GM21423 (cell line): ENCODE measurements around the gene BABAM2.
"Not testable (repeated sequence)": the region's sequence is repeated elsewhere in the genome, so short reads cannot be mapped to it uniquely, and the experiment has no call there.

Source experiments
- ATAC-seq: cut with Tn5 transposase; IDR thresholded peaks from one replicate; pipeline ENCODE4 v1.9.1; 2021; ENCODE audit warnings: mild to moderate bottlenecking, moderate library complexity; ENCODE audit not compliant: unreplicated experiment

Gene BABAM2

GRCh38 chr2:28101123-28101522, 210.6 kb downstream of the BABAM2 start:
- no peak for ATAC-seq

- no peak for ATAC-seq
These were observed 211.4 kb downstream of the BABAM2 start for GRCh38 chr2:28101892-28102291.

GRCh38 chr2:28102455-28102874, 211.9 kb downstream of the BABAM2 start:
- ATAC-seq = no peak

- no peak for ATAC-seq
These were observed 213.1 kb downstream of the BABAM2 start for GRCh38 chr2:28103611-28104010.

- no peak for ATAC-seq
These were observed 217.6 kb downstream of the BABAM2 start for GRCh38 chr2:28108143-28108542.

DNA sequence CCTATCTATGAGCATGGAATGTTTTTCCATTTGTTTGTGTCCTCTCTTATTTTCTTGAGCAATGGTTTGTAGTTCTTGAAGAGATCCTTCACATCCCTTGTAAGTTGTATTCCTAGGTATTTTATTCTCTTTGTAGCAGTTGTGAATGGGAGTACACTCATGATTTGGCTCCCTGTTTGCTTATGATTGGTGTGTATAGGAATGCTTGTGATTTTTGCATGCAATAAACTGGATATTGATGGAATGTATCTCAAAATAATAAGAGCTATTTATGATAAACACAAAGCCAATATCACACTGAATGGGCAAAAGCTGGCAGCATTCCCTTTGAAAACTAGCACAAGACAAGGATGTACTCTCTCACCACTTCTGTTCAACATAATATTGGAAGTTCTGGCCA, 223.2 kb downstream of the BABAM2 start:
- ATAC-seq = not testable (repeated sequence)

- no peak for ATAC-seq
These were observed 226.6 kb downstream of the BABAM2 start for GRCh38 chr2:28117104-28117596.

- ATAC-seq = no peak
These were observed 229.1 kb downstream of the BABAM2 start for GRCh38 chr2:28119631-28120030.

- ATAC-seq = no peak
These were observed 237.9 kb downstream of the BABAM2 start for GRCh38 chr2:28128281-28128950.

GRCh38 chr2:28129955-28130695, 239.6 kb downstream of the BABAM2 start:
- ATAC-seq = no peak

- ATAC-seq = no peak
These were observed 243.2 kb downstream of the BABAM2 start for GRCh38 chr2:28133778-28134177.

DNA sequence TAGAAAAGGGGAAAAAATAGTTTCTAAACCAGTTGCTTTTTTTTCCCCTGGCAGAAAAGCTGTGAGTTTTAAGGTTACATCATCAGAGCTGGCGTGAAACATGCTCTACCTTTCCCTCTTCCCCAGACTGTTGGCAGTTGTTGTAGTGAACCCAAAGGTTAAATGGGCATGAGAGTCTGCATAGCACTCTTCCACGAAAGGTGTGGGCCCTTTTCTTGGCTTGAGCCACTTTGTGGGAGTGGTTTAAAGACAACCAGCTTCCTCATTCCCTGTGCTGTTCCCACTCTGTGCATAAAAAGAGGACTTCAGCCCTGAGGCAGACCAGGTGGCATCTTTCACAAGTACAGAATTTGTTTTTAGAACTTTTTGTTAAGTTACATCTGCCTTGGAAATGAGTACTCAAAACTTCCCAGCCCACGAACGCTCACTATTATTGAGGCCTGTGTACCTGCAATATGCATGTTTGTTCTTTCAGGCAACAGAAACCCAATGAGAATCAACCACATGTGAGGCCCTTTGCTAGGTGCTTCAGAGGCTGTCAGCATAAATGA, 243.8 kb downstream of the BABAM2 start:
- ATAC-seq = no peak

DNA sequence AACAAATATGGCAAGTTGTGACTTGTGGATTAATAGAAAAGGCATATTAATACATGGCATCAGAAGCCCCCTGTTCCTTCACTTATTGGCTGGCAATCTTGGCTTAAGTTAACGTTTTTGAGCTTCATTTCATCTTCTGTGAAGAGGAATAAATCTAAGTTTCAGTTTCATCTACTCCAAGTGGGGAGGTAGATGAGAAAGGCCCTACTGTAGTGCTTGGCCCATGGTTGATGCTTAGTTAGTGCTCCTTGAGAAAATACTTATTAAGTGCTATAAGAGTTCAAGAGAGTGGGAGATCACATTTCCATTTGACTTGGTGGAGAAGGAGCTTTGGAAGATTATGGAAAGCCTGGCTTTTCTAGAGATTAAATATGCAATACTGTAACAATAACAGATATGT, 244.3 kb downstream of the BABAM2 start:
- ATAC-seq = no peak

DNA sequence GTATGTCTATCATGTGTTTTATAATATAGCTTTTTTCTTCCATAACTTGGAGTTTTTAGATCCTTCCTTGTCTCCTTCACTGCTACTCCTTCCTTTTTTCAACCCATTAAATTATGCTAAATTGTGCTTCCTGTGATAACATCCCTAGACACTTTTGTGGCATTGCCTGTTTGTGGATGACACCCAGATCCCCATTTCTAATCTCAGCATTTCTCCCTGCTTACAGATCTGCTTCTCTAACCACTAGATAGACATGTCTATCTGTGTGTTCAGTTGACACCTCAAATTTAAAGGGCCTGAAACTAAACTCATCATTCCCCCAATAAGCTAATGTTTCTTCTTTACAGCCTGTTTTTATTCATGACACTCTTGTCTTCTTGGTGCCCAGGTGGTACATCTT, 244.8 kb downstream of the BABAM2 start:
- ATAC-seq = no peak

DNA sequence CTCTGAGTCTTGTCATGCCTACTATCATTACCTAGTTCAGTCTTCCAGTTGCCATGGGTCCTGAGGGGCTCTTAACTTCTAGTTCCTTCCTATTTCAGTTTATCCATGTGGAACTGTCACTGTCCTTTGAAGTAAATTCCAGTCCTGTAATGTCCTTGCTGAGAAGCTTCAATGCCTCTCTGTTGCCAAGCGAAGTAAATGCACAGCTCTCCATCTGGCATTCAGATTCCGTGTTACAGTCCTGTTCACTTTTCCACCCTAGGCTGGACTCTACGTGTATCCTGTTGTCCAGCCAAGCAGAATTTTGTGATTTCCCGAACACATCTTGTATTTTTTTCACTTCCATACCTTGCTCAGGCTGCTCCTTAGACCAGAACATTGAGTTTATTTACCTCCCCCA, 245.3 kb downstream of the BABAM2 start:
- no peak for ATAC-seq

DNA sequence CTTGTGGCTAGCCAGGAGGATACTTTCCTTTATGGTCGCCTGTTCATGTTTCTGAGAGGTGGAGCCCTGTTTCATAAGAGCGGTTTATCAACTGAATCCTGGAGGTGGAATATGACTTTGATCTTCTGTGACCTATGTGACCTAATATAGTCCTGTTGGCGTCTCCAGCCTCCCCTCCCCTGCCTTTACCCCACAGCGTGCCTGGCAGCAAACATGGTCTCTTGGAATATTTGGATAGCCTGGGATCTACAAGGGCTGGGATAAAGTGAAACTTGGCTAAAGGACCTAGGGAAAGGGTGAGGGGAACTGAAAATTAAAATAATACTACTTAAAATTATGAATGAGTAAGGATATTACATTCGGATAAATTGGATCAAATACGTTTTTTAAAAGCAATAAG, 246.0 kb downstream of the BABAM2 start:
- ATAC-seq = no peak

- no peak for ATAC-seq
These were observed 246.7 kb downstream of the BABAM2 start for GRCh38 chr2:28137221-28137620.

DNA sequence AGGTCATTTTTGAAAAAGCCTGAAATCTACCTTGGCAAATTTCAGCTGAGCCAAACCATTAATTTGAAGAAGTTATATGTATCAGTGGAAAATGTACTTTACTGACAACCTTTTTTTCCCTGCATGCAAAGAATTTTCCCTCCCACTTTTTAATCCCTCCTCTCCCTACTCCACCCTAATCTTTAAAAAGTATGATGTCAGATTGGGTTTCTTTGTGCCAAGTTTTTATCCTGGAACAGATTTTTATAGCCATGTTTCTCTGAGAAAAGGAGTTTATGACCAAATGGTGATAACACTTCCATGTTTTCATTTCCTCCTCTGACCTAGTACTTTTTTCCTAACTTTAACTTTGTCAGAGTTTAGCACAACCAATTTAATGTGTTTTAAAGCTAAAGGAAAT, 251.9 kb downstream of the BABAM2 start:
- ATAC-seq = no peak

GRCh38 chr2:28148000-28148399, 257.5 kb downstream of the BABAM2 start:
- no peak for ATAC-seq

- no peak for ATAC-seq
These were observed 258.0 kb downstream of the BABAM2 start for GRCh38 chr2:28148566-28148965.

DNA sequence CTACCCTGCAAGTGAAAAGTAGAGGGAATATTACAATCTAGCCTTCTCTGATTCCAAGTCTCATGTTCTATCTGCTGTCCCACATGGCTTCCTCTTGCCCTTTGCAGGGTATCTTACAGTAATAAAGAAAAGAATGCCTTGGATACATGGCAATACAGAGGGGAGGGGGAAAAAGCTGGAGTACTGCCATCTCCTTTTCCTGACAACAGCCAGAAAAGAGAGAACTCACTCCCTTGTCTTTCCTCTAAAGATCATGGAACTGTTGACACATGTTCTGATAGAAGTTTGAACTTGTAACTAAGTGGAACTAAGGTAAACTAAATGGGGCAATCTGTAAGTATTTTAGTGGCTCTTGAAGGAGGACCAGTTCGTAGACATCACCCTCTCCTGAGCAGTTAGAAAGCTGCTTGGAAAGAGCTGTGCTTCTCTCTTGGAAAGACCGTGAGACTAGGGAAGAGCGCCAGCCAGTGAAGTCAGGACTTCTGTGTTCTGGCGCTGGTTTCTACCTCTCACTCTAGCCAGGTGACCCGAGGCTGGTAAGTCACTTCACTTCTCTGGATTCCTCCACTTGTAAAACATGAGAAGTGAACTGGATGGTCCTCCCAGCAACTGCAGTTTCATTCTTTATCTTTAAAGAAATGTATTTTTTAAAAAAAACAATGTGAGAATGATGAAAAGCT, 259.8 kb downstream of the BABAM2 start:
- no peak for ATAC-seq

DNA sequence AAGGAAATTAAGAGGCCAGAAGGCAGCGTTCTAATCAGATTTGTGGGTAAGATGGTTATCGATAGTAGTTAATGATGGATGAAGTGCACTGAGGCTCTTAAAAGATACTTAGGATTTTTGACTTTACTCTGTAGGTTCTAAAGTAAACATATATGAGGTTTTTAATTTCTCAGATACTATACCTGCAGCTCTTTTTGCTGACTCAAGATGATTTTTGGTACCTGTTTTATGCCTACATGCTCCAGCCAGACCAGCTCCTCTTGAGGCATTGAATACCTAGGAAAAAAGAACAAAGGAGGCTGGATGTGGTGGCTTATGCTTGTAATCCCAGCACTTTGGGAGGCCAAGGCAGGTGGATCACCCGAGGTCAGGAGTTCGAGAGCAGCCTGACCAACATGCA, 260.5 kb downstream of the BABAM2 start:
- no peak for ATAC-seq
